Chondrocyte (in vitro differentiated cells): ENCODE measurements around the gene VIT. TPM values are rescaled to one million over a fixed set of nuclear protein-coding genes. Genes with fewer than 3 reads are reported as not detected.

Experiments
- DNase-seq: peaks from one replicate; pipeline ENCODE4 v3.0.0; 2021; ENCODE audit warnings: mixed read lengths, low spot score
- H3K27ac Mint-ChIP-seq: one replicate; pipeline ENCODE4 v1.8.0; 2021; ENCODE audit warnings: mild to moderate bottlenecking, moderate library complexity, mixed read lengths; ENCODE audit not compliant: unreplicated experiment
- H3K27me3 Mint-ChIP-seq: 2 replicates; pipeline ENCODE4 v1.8.0; 2021; ENCODE audit warnings: low read depth, mixed read lengths
- H3K36me3 Mint-ChIP-seq: 2 replicates; pipeline ENCODE4 v1.8.0; 2021; ENCODE audit warnings: low read depth, mixed read lengths
- H3K4me1 Mint-ChIP-seq: 2 replicates; pipeline ENCODE4 v1.8.0; 2021; ENCODE audit warnings: low read depth, mild to moderate bottlenecking, mixed read lengths
- H3K4me3 Mint-ChIP-seq: one replicate; pipeline ENCODE4 v1.8.0; 2021; ENCODE audit warnings: mild to moderate bottlenecking, moderate library complexity, mixed read lengths; ENCODE audit not compliant: unreplicated experiment
- H3K9me3 Mint-ChIP-seq: 2 replicates; pipeline ENCODE4 v1.8.0; 2021; ENCODE audit warnings: low read depth, mixed read lengths
- total RNA-seq: library from RNA; stranded (reverse); gene quantifications from 3 replicates; pipeline ENCODE4 v1.2.1, GENCODE V29; 2021
- TF ChIP-seq, protein P1 (sequence below): fragments of 200-600 bp; sonication (generic); IDR thresholded peaks from 2 replicates; pipeline ENCODE4 v1.5.0; 2021; ENCODE audit warnings: antibody characterized with exemption, mild to moderate bottlenecking, moderate library complexity

Gene VIT
- total RNA-seq, 1 donor from 2014 or later = 0.15 TPM

GRCh38 chr2:36857713-36858112, 161.2 kb downstream of the VIT start:
- H3K4me1 Mint-ChIP-seq = peaks cover 6% of the 10 kb centered on the region
- peaks cover 15% of the 10 kb centered on the region for H3K36me3 Mint-ChIP-seq
- DNase-seq = no peak
- H3K27me3 Mint-ChIP-seq = no peaks in the 10 kb centered on the region
- H3K9me3 Mint-ChIP-seq = no peaks in the 10 kb centered on the region
- H3K27ac Mint-ChIP-seq = no peak overlapping the region
- no peak overlapping the region for H3K4me3 Mint-ChIP-seq
- TF ChIP-seq, protein P1, sequence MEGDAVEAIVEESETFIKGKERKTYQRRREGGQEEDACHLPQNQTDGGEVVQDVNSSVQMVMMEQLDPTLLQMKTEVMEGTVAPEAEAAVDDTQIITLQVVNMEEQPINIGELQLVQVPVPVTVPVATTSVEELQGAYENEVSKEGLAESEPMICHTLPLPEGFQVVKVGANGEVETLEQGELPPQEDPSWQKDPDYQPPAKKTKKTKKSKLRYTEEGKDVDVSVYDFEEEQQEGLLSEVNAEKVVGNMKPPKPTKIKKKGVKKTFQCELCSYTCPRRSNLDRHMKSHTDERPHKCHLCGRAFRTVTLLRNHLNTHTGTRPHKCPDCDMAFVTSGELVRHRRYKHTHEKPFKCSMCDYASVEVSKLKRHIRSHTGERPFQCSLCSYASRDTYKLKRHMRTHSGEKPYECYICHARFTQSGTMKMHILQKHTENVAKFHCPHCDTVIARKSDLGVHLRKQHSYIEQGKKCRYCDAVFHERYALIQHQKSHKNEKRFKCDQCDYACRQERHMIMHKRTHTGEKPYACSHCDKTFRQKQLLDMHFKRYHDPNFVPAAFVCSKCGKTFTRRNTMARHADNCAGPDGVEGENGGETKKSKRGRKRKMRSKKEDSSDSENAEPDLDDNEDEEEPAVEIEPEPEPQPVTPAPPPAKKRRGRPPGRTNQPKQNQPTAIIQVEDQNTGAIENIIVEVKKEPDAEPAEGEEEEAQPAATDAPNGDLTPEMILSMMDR = no peak

GRCh38 chr2:36858551-36859365, 162.3 kb downstream of the VIT start:
- H3K27ac Mint-ChIP-seq = no peak overlapping the region

DNA sequence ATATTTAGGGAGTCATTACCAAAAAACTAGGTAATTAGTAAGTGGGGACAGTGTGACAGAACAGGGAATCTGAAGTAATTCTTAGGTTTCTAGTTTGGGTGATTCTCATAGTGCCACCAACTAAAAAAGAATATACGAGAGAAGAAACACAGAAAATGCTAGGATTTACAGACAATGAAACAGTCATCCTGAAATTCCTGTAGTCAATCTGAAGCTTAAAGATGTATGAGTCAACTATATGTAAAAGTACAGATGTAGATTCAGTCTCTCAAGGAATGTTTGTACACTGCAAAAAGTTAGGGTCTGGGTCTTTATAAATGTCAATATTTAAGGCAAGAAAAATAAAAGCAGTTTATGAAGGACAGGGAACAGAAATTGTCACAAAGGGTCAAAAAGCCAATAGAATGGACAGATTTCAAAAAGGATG, 162.9 kb downstream of the VIT start:
- Mint-ChIP-seq H3K4me1 (peaks cover 6% of the 10 kb centered on the region), H3K36me3 (peaks cover 17% of the 10 kb centered on the region), H3K4me3 (no peak overlapping the region), H3K9me3 (peaks cover 2% of the 10 kb centered on the region), H3K27ac (no peak overlapping the region), H3K27me3 (no peaks in the 10 kb centered on the region)
- no peak for DNase-seq
- TF ChIP-seq, protein P1 = no peak

More at GRCh38 chr2:36858551-36859365, 162.3 kb downstream of the VIT start:
- H3K4me1 Mint-ChIP-seq = peaks cover 6% of the 10 kb centered on the region
- no peak for DNase-seq
- no peak overlapping the region for H3K4me3 Mint-ChIP-seq
- TF ChIP-seq, protein P1 = no peak
- H3K9me3 Mint-ChIP-seq = peaks cover under 1% of the 10 kb centered on the region
- no peaks in the 10 kb centered on the region for H3K27me3 Mint-ChIP-seq
- peaks cover 18% of the 10 kb centered on the region for H3K36me3 Mint-ChIP-seq

GRCh38 chr2:36861896-36862295, 165.4 kb downstream of the VIT start:
- Mint-ChIP-seq H3K36me3 (peaks cover 25% of the 10 kb centered on the region), H3K27ac (no peak overlapping the region), H3K27me3 (no peaks in the 10 kb centered on the region), H3K4me3 (no peak overlapping the region), H3K4me1 (peaks cover 6% of the 10 kb centered on the region), H3K9me3 (peaks cover 2% of the 10 kb centered on the region)
- TF ChIP-seq, protein P1 = no peak
- no peak for DNase-seq

Other genes with a start within 250 kb of the VIT start
- gene FEZ2, start 98.5 kb upstream of the VIT start, total RNA-seq = 46.8 to 49.8 TPM (median 47.0 TPM) in 3 replicates